VCaP (cell line): ENCODE measurements around the gene INHBC.
A peak's percentile ranks its signal among the peaks of the same experiment; 100 is the strongest.

ENCODE experiments used
- H3K27ac ChIP-seq: fragments of 450-650 bp; 2 replicates; pipeline ENCODE4 v1.5.1; 2017
- TF ChIP-seq, protein P1 (sequence below): fragments of 450-650 bp; conservative IDR thresholded peaks from 2 replicates; pipeline ENCODE4 v1.5.1; 2017; ENCODE audit warnings: mild to moderate bottlenecking, moderate library complexity

INHBC gene

DNA sequence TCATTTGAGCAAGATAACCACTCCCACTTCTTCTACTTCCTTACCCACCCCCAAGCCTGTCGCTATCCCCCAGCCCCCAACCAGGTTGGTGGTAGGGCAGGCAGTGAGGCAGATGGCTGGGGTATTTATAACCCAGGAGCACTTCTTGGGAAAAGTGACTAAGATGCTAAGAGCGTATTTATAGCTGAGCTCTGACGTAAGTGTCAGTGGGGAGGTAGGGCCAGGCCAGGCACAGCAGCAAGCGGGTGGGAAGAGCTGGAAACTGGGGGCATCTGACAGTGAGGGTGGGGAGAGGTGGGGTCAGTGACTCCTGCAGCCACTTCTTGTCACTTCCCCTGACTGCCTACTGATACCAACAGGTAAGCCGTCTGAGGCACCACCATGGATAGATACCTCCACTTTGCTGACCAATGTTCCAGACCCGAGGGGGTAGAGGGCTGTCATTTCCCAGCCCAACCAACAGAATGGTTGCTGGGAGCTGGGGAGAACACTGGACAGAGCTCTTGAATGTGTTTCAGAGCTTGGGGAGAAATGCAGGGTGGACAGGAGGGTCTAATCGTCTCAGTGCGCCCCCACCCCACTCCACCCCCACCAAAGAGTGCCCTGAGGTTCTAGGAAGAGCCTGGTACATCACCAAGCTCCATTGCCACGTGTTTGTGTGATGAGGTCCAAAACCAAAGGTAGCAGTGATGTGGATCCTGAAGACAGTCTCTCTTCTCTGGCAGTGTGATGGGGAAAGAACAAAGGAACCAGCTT, 17.8 kb downstream of the INHBC start:
- TF ChIP-seq, protein P1, sequence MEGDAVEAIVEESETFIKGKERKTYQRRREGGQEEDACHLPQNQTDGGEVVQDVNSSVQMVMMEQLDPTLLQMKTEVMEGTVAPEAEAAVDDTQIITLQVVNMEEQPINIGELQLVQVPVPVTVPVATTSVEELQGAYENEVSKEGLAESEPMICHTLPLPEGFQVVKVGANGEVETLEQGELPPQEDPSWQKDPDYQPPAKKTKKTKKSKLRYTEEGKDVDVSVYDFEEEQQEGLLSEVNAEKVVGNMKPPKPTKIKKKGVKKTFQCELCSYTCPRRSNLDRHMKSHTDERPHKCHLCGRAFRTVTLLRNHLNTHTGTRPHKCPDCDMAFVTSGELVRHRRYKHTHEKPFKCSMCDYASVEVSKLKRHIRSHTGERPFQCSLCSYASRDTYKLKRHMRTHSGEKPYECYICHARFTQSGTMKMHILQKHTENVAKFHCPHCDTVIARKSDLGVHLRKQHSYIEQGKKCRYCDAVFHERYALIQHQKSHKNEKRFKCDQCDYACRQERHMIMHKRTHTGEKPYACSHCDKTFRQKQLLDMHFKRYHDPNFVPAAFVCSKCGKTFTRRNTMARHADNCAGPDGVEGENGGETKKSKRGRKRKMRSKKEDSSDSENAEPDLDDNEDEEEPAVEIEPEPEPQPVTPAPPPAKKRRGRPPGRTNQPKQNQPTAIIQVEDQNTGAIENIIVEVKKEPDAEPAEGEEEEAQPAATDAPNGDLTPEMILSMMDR = no peak
- H3K27ac ChIP-seq = no peak overlapping the region

DNA sequence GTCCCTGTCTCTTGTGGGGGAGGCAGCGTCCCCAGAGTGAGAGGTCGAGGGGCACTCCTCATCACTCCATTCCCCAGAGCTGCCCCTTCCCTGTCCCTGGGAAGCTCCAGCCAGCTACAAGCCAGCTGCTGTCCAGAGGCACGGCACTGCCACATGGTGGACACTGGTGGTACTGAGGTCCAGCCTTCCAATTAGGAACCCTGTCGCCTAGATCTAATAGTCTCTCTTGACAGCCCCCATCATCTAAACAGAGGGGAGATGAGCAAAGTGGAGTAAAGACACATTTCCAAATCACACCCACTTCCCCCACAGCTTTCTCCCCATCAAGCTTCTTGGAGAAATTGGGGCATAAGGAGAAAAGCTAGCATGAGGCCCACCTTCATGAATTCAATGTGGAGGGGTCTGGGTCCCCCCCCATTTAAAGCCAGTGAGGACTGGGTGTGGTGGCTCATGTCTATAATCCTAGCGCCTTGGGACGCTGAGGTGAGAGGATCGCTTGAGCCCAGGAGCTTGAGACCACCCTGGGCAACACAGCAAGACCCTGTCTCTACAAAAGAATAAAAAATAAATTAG, 18.4 kb downstream of the INHBC start:
- H3K27ac ChIP-seq = no peak overlapping the region
- TF ChIP-seq, protein P1 = peak; percentile 97

DNA sequence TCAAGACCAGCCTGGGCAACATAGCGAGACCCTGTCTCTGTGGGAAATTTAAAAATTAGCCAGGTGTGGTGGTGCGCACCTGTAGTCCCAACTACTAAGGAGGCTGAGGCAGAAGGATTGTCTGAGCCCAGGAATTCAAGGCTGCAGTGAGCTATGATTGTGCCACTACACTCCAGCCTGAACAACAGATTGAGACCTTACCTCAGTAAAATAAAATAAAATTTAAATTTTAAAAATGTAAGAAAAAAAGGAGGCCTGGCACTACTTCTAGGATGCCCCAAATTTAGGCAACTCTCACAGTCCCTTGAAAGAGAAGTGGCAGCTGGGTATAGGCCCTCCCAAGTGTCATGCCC, 19.6 kb downstream of the INHBC start:
- H3K27ac ChIP-seq = no peak overlapping the region
- TF ChIP-seq, protein P1 = no peak

DNA sequence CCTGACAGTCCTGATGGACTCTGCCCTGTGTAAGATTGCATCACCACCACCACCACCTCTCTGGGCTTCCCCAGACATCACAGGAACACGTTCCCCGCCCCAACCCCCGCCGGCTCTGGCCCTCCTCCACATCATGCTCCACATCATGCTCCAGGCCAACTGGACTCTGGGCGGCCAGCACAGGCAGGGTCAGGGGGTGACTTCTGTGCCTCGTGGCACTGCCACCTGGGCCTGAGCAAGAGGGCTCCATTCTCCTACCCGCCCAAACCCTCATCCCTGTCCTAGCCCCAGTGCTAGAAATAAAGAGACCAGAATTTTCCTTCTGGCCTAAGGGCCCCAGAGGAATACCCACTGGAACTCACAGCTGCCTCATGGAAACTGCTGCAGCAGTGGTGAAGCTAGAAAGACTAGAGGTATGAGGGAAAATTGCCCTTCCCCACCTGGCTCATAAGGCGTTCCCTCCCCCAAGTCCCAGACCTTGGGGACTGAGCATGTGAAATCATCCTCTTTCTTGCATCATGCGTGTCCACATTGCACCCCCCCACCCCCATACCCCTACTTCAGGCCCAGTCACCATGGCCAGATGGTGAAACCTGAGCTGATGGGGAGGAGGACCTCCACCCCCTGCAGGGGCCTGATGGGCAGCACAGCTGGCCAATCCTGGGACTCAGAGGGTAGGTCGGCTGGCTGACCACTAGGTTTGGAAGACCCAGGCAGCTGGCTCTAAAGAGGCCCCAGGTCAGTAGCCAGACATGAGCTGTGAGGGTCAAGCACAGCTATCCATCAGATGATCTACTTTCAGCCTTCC, 20.2 kb downstream of the INHBC start, which contains the start of gene INHBE:
Gene INHBE (plus strand): TSS at position 742 of the 808 bp plus-strand sequence. CDS start 230 bp downstream, outside the sequence.
- no peak within 1 kb of the TSS for H3K27ac ChIP-seq
- TF ChIP-seq, protein P1 = no peak

GRCh38 chr12:57455374-57456144, 21.0 kb downstream of the INHBC start:
- H3K27ac ChIP-seq = no peak overlapping the region
- TF ChIP-seq, protein P1 = no peak

DNA sequence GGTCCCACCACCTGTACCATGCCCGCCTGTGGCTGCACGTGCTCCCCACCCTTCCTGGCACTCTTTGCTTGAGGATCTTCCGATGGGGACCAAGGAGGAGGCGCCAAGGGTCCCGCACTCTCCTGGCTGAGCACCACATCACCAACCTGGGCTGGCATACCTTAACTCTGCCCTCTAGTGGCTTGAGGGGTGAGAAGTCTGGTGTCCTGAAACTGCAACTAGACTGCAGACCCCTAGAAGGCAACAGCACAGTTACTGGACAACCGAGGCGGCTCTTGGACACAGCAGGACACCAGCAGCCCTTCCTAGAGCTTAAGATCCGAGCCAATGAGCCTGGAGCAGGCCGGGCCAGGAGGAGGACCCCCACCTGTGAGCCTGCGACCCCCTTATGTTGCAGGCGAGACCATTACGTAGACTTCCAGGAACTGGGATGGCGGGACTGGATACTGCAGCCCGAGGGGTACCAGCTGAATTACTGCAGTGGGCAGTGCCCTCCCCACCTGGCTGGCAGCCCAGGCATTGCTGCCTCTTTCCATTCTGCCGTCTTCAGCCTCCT, 21.6 kb downstream of the INHBC start:
- TF ChIP-seq, protein P1 = peak; percentile 93
- no peak overlapping the region for H3K27ac ChIP-seq
